Measurements from ENCODE around the gene CREB5.

CREB5 gene

GRCh38 chr7:28481091-28481926, 69.0 kb downstream of the CREB5 start:
- no peak for DNase-seq

- DNase-seq, result no peak
These were observed 70.8 kb downstream of the CREB5 start for GRCh38 chr7:28483112-28483511.

- DNase-seq, result no peak
These were observed 71.7 kb downstream of the CREB5 start for GRCh38 chr7:28483908-28484605.

GRCh38 chr7:28484606-28484935, 72.3 kb downstream of the CREB5 start:
- no peak for DNase-seq

- DNase-seq, result no peak
These were observed 75.2 kb downstream of the CREB5 start for GRCh38 chr7:28487487-28487886.

- no peak for DNase-seq
These were observed 75.9 kb downstream of the CREB5 start for GRCh38 chr7:28488061-28488791.

- DNase-seq, result no peak
These were observed 78.5 kb downstream of the CREB5 start for GRCh38 chr7:28490831-28491230.

GRCh38 chr7:28493477-28493876, 81.2 kb downstream of the CREB5 start:
- no peak for DNase-seq

GRCh38 chr7:28497009-28497408, 84.7 kb downstream of the CREB5 start:
- no peak for DNase-seq

GRCh38 chr7:28498636-28499035, 86.3 kb downstream of the CREB5 start:
- DNase-seq, result no peak

- DNase-seq, result no peak
These were observed 87.8 kb downstream of the CREB5 start for GRCh38 chr7:28500138-28500537.

- no peak for DNase-seq
These were observed 90.1 kb downstream of the CREB5 start for GRCh38 chr7:28502408-28502807.

GRCh38 chr7:28503396-28503795, 91.1 kb downstream of the CREB5 start:
- DNase-seq, result no peak

GRCh38 chr7:28505014-28505413, 92.7 kb downstream of the CREB5 start:
- no peak for DNase-seq

GRCh38 chr7:28505867-28506266, 93.5 kb downstream of the CREB5 start:
- DNase-seq, result no peak

GRCh38 chr7:28507525-28508282, 95.4 kb downstream of the CREB5 start:
- DNase-seq, result no peak

GRCh38 chr7:28509251-28510025, 97.1 kb downstream of the CREB5 start:
- no peak for DNase-seq

- no peak for DNase-seq
These were observed 97.7 kb downstream of the CREB5 start for GRCh38 chr7:28510026-28510369.

GRCh38 chr7:28512668-28513440, 100.5 kb downstream of the CREB5 start:
- DNase-seq, result no peak

GRCh38 chr7:28516390-28517172, 104.3 kb downstream of the CREB5 start:
- DNase-seq, result no peak

- no peak for DNase-seq
These were observed 104.9 kb downstream of the CREB5 start for GRCh38 chr7:28517206-28517605.

Measured in stimulated activated CD4-positive, alpha-beta T cell treated with anti-CD3 and anti-CD28 coated beads, Interleukin-2, amount 100 ng/mL, for 48 hours (primary cell).